ENCODE results near the gene RHBG.

- TF ChIP-seq CTCF (IDR thresholded peaks at IDR 0.05) (no peak), EZH2 (IDR thresholded peaks at IDR 0.05; ENCODE audit: borderline replicate concordance, insufficient read depth, low read depth, low read length, poor library complexity, severe bottlenecking) (no peak)
These were observed 19.4 kb downstream of the RHBG start for GRCh38 chr1:156388174-156389137.

Data from B cell (primary cell).